HL-60 (cell line): Measurements from ENCODE around the gene TMEM270.

Experiments used
- DNase-seq, 2 experiments: peaks; one replicate each; pipeline ENCODE4 v3.0.0-alpha.2; 2010 to 2020; ENCODE audit warnings: low read depth in 1 of 2, low spot score in 1 of 2
- H3K27ac ChIP-seq: fragments of 250-450 bp; sonication (Bioruptor Pico); replicated peaks from 2 replicates; pipeline ENCODE4 v1.5.1; 2020; ENCODE audit warnings: mild to moderate bottlenecking, moderate library complexity
- H3K27me3 ChIP-seq: fragments of 250-450 bp; sonication (Bioruptor Pico); 2 replicates; pipeline ENCODE4 v1.5.1; 2021; ENCODE audit warnings: mild to moderate bottlenecking, moderate library complexity; ENCODE audit not compliant: insufficient read depth, poor library complexity, severe bottlenecking
- H3K4me3 ChIP-seq: replicated peaks from 2 replicates; pipeline ENCODE4 v1.5.1; 2011; ENCODE audit warnings: mild to moderate bottlenecking, control low read depth, low read length; ENCODE audit not compliant: insufficient read depth
- GABPA ChIP-seq: IDR thresholded peaks from 2 replicates; pipeline ENCODE4 v1.6.1; 2012; ENCODE audit warnings: low read depth
- POLR2AphosphoS5 ChIP-seq: IDR thresholded peaks from 2 replicates; pipeline ENCODE4 v1.6.1; 2012; ENCODE audit warnings: low read depth
- REST ChIP-seq: IDR thresholded peaks from 2 replicates; pipeline ENCODE4 v1.6.1; 2012; ENCODE audit warnings: low read depth; ENCODE audit not compliant: insufficient replicate concordance
- SPI1 ChIP-seq: IDR thresholded peaks from 2 replicates; pipeline ENCODE4 v1.6.1; 2012; ENCODE audit warnings: low read depth, mild to moderate bottlenecking, borderline replicate concordance
- TF ChIP-seq, protein P1 (sequence below): IDR thresholded peaks from one replicate; pipeline ENCODE4 v1.5.1; 2011; ENCODE audit warnings: low read length, control low read depth, inconsistent platforms; ENCODE audit not compliant: insufficient read depth

The TMEM270 gene

GRCh38 chr7:73822319-73823173 is 38.4 kb upstream of the TMEM270 start:
- H3K27me3 ChIP-seq: no peaks in the 10 kb centered on the region
- no peak for TF ChIP-seq REST
- TF ChIP-seq POLR2AphosphoS5: no peak
- no peak overlapping the region for H3K4me3 ChIP-seq
- H3K27ac ChIP-seq: no peak overlapping the region
- no peak for DNase-seq

DNA sequence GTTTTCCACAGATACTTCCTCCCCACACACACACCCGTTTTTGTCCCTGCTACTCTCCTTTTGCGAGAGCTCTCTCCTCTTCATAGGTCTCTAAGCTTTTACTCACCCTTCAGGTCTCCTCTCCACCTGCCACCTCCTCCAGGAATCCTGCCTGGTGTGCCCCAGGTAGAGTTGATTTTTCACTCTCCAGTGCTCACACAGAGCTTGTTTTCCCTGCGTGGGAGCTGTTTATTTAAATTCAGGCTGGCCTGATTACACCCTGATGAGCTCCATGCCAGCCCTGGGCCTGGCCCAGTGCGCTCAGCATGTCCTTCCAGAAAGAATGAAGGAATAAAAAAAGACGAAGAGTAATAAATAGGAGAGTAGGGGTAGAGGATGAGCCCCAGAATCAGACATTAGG is 37.7 kb upstream of the TMEM270 start:
- no peak for TF ChIP-seq REST
- TF ChIP-seq SPI1: no peak
- no peak for TF ChIP-seq POLR2AphosphoS5
- TF ChIP-seq GABPA: no peak
- TF ChIP-seq, protein P1, sequence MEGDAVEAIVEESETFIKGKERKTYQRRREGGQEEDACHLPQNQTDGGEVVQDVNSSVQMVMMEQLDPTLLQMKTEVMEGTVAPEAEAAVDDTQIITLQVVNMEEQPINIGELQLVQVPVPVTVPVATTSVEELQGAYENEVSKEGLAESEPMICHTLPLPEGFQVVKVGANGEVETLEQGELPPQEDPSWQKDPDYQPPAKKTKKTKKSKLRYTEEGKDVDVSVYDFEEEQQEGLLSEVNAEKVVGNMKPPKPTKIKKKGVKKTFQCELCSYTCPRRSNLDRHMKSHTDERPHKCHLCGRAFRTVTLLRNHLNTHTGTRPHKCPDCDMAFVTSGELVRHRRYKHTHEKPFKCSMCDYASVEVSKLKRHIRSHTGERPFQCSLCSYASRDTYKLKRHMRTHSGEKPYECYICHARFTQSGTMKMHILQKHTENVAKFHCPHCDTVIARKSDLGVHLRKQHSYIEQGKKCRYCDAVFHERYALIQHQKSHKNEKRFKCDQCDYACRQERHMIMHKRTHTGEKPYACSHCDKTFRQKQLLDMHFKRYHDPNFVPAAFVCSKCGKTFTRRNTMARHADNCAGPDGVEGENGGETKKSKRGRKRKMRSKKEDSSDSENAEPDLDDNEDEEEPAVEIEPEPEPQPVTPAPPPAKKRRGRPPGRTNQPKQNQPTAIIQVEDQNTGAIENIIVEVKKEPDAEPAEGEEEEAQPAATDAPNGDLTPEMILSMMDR: no peak
- H3K27ac ChIP-seq: no peak overlapping the region

GRCh38 chr7:73823873-73824592 is 36.9 kb upstream of the TMEM270 start:
- H3K27ac ChIP-seq: no peak overlapping the region
- DNase-seq: no peak
- TF ChIP-seq SPI1 (no peak), POLR2AphosphoS5 (no peak), GABPA (no peak), REST (no peak)
- TF ChIP-seq, protein P1: no peak
- no peaks in the 10 kb centered on the region for H3K27me3 ChIP-seq
- H3K4me3 ChIP-seq: no peak overlapping the region

More for the DNA sequence above, 37.7 kb upstream of the TMEM270 start:
- Histone ChIP-seq H3K4me3 (no peak overlapping the region), H3K27me3 (no peaks in the 10 kb centered on the region)
- DNase-seq: no peak
